ENCODE results near the gene PSMC6.

- TF ChIP-seq, protein P1, sequence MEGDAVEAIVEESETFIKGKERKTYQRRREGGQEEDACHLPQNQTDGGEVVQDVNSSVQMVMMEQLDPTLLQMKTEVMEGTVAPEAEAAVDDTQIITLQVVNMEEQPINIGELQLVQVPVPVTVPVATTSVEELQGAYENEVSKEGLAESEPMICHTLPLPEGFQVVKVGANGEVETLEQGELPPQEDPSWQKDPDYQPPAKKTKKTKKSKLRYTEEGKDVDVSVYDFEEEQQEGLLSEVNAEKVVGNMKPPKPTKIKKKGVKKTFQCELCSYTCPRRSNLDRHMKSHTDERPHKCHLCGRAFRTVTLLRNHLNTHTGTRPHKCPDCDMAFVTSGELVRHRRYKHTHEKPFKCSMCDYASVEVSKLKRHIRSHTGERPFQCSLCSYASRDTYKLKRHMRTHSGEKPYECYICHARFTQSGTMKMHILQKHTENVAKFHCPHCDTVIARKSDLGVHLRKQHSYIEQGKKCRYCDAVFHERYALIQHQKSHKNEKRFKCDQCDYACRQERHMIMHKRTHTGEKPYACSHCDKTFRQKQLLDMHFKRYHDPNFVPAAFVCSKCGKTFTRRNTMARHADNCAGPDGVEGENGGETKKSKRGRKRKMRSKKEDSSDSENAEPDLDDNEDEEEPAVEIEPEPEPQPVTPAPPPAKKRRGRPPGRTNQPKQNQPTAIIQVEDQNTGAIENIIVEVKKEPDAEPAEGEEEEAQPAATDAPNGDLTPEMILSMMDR (IDR thresholded peaks at IDR 0.05): no peak
- no peak for TF ChIP-seq POLR2A (IDR thresholded peaks at IDR 0.05)
These were observed 46.2 kb upstream of the PSMC6 start for GRCh38 chr14:52660832-52661231.

Measured in tibial nerve (tissue), 3 donors.